NCI-H2081 (cell line): ENCODE data around the gene PPM1A.

Experiments
- DNase-seq, 2 experiments: peaks; one replicate each; lab custom pipeline; 2025; lab: John Stamatoyannopoulos, UW

Gene PPM1A

DNA sequence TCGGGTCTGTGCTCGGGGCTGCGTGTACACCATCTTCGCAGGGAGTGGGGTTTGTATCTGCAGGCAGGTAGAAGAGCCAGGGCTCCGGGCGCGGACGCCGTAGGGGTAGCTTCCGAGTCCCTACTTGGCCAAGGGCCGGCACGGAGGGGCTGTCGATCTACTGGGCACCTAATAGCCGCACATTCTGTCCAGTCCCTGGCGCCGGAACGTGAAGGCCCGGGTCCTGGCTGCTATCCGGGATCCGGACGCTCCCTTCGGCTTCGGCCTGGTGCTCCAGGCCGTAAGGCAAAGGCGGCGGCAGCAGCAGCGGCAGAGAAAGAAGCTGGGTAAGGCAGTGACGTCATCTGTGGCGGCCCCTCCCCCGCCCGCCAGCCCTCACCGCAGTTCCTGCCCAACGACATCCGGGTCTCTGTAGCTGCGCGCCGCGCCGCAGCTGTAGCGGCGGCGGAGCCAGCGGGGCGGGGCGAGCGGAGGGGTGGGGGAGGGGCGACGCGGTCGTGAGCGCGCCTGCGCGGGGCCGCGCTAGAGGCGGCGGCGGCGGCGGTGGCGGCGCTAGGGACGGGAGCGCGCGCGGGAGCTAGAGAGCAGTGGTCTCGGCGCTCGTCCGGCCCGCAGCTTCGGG, at the start of gene PPM1A:
PPM1A (plus strand) TSS at position 525 of the 622 bp plus-strand sequence. CDS start 33,483 bp downstream, outside the sequence.
- DNase-seq, result peak; percentile 92 to 95

DNA sequence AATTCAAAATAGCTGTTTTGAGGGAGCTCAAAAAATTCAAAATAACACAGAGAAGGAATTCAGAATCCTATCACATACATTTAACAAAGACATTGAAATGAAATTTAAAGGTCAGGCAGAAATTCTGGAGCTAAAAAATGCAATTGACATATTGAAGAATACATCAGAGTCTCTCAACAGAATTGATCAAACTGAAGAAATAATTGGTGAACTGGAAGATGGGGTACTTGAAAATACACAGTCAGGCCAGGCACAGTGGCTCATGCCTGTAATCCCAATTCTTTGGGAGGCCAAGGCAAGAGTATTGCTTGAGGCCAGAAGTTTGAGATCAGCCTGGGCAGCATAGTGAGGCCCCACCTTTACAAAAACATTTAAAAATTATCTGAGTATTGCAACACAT, 49.7 kb upstream of the PPM1A start:
- no peak for DNase-seq

DNA sequence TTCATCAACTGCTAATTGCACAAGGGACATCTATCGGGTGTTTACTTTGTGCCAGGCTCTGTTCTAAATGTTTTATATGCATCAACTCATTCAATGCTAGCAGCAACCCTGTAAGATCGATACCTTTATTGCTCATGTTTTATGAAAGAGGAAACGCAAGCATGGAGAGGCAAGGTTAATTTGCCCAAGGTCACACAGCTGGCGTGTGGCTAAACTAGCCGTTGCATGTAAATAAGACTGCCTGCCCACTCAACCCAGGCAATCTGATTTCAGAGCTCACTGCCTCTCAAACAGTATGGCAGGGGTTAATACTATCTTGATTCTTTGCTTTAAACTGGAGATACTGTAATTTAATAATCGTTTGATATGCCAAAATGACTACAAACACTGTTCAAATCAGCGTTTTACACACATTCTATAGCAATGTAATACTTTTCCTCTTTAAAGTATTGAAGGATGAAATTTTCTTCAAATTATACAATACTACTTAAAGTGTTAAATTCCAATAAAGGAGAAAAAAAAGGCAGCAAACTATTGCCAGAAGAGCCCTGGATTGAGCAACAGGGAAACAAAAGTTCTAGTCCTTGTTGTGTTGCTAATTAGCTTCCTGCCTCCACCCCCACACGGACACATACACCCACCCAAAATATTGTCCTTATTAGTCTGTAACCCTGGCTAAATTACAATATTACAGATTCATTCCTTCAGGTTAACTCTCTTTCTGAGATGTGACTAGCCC, 44.7 kb upstream of the PPM1A start:
- no peak for DNase-seq

DNA sequence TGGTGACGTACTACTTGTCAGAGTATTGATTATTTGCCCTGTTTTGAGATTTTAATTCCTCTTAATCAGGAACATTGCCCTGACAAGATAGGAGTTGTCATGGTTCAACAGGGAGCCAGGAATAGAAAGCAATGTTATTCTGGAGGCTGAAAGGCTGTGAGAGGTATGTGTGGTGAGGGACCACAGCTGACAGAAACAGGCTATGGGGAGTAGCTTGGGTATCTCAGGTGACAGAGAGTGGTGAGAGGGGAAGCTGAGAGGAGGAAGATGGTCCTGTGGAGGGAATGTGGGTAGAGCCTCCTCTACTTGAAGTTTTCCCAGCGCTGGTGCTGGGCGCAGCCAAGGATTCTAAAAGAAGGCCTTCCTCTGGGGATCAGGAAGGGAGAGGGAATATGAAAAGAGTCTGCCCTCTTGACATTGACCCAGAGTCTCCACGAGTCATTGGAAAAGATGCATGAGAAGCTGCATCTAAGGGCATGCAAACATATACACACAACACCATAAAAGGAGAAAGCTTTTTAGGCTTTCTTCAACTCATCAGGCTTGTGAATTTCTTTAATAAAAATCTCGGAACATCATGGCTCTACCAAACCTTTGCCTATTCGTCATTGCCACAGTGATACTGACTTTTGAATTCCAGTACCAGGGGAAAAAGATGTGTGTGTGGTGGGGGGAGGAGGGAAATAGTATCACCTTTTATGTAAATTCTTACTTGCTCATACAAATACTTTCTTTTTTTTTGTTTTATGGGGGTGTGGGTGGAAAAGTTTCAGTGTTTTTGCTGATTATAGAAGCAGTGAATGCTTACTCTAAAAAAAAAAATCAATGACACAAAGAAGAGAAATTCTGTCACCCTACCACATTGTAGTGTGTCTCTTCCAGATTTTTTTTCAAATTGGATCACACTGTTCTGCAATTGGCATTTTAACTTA, 43.9 kb upstream of the PPM1A start:
- DNase-seq, result no peak

DNA sequence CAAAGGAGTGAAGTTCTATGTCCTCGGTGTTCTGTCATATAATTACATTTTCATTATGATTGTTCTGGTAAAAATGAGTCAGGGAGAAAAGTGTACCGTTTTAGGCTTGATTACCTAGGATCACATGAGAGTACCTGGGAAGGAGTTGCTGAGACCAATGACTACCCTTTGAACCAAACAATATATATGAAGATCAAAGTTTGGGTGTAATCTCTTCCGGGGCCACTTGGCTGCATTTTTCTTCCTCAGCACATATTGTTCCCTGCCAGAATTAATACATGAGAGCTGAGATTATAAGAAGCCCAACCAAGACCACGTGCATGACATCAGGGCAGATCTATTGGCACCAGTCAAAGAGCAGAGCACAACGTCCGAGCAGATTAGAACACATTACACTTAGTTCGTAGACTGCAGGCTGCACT, 42.8 kb upstream of the PPM1A start:
- DNase-seq, result no peak

DNA sequence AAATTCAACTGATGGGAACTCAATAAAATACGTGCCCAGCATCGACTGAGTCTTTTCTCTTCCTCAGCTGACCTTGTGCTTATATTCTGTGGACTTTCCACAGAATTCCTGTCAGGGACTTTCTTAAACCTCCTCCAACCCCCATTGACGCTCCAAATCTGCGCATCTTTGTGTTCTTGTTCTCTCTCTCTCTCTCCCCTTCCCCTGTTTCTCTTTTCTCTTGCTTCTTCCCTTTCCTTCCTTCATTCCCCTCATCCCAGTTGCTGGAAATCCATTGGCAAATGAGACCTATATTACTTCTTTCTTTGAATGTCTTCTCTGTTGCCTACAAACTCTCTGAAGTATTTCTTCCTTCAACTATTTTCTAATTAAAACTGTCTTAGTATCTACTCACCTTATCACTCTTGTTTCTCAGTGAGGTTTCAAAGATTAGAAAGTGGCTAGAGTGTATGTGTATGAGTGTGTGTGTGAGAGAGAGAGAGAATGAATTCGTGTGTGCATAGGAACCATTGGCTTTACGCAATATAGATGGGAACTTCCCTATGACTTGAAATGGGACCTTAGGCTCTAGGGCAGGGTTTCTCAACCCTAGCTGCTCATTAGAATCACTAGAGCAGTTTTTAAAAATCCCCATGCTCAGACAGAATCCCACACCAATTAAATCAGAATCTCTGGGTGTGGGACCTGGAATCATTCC, 42.0 kb upstream of the PPM1A start:
- no peak for DNase-seq

DNA sequence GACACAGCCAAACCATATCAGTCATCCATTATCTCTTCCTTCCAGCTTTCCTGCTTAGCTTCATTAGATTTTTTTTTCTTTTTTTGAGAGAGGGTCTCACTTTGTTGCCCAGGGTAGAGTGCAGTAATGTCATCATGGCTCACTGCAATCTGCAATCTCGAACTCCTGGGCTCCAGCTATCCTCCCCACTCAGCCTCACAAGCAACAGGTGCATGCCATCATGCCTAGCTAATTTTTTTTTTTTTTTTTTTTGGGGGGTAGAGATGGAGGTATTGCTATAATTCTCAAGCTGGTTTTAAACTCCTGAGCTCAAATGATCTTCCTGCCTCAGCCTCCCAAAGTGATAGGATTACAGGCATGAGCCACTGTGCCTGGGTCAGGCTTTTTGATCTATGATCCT, 38.3 kb upstream of the PPM1A start:
- DNase-seq, result no peak

DNA sequence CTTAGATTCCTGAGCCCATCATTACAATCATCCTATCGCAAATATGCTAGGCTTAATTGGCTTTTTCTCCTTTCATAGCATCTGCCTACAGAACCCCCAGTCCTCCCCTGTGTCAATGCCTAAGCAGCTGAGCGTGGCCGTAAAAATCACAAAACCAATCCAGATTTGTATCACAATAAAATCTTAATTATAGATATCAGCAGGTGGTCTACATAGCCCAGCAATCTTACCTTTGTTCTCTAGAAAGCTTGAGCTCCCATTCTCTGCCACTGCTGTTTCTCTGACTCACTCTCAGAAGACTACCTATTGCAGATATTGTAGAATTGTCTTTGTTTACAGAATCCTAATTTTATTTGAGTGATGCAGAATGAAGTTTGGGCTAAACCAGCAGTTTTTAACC, 37.9 kb upstream of the PPM1A start:
- DNase-seq, result peak; percentile 5 to 35

DNA sequence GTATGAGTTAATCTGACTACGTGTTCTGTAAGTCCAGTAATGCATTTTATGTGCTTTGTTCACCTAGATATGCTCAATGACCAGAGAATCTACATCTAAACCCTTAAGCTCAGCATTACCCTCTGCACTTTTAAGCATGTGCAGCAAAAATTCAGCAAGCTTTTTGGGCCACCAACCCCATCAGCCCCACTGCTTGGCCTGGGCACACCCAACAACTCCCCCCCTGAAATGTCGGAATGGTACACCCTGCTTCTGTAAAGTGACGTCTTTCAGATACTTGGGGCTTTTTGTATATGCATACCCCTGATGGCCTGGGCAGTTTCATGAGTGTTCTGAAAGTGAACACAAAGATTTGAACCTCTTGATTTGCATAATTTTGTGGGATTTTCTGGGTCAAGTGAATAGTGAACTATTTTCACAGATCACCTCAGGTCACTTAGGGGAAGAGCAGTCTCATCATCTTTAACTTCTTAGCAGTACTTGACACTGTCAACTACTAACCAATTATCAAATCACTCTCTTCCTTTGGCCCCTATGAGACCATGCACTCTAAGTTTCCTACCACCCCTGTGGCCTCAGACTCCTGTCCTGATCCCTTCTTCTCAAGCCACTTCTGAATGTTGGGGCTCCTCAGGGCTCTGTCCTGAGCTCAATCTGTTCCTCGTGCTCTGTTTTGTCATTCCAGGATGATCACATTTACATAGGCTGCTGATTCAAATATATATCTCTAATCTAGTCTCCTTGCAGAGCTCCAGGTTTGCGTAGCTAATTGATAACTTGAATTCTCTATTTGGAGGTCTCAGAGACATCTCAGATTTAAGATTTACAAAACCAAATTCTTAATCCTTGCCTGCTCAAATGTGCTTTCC, 36.3 kb upstream of the PPM1A start:
- DNase-seq, result no peak

DNA sequence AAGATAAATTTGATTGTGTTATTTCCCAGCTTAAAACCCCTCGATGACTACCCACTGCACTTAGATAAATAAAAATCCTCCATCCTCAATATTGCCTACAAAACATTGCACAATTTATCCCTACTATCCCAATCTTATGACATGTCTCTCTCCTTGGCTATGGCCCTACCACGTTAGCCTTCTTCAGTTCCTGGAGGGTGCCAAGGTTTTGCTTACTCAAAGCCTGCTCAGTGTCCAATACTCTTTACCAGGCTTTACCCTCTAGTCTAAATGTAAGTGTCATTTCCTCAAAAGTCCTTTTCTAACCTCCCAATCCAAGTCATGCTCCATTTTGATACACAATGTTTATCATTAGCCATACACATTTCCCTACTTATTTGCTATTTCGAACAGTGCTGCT, 35.0 kb upstream of the PPM1A start:
- DNase-seq, result no peak

DNA sequence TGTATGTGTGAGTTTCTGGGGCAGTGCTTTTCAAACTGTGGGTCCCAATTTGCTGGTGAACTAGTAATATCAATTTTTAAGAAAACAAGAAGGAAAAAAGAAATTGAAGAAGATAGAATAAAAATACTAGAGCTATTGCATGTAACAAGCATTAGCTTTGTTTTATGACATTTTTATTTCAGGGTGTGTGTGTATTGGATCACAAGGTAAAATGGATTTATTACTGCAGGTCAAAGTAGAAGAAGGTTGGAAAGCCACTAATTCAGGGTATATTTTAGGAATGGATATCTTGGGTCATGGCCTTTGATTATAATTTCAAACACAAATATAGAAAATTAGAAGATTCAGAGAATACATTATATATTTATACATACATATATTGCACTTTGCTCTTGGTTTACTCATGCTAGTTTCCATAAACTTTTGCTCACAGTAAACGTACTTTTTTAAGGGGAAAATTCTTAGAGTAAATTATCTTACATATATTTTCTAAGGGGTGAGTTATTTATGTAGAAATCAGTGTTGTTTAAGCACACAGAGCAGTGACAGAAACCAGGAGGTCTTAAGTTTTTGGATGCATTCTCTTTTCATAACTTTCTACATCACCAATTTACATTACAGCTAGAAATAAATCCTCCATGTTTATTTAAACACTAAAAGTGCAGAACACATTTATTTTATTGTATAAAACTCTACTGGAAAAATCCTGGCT, 34.5 kb upstream of the PPM1A start:
- no peak for DNase-seq

DNA sequence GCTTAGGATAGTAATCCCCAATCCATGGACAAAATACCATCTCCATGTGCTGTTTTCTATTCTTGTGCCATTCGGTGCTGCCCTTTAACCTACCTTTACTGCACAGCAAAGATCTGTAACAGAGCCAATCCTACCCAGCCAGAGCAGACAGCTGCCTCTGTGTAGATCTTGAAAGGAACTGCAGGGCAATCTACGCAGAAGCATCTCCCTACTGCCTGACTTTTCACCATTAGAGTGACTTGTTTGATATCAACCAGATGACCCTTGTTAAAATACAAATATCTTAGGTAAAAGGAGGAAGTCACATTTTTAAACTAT, 33.9 kb upstream of the PPM1A start:
- DNase-seq, result no peak

DNA sequence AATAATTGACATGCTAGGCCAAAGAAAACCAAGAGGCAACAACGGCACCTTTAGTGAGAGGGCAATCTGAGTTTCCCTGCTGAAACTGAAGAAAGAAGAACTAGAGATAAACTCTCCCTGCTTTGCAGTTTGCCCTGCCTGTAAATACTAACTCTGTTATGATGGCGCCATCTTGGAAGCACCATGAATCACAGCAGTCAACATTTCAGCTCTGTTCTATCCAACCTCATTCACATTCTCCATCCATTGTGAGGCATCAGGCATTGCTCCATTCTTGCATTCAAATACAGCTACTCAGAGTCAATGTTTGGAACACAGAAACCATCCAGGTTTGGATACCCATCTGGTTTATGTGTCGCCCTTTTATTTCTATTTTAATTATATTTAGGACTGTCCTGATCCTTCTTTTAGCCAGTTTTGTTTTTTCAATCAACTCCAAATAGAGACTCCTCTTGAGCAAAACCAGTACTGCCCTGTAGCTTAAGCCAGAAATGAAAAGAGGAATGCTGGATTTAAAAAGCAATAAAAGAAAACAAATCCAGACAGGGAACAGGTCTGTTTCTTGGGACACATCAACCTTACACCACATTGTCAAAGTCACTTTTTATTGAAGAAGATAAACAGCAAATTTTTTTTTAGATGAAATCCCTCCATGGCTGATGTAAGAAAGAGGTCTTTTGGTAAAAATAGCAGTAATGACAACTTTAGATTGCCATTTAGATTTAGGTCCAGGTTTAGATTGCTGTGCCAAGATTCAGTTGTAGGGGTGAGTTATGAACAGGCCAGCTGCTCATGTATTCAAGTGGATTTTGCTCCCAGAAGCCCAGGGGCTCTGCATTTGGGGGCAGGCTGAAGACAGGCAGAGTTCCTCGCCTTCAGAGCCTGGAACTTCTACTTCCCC, 33.3 kb upstream of the PPM1A start:
- DNase-seq, result no peak

DNA sequence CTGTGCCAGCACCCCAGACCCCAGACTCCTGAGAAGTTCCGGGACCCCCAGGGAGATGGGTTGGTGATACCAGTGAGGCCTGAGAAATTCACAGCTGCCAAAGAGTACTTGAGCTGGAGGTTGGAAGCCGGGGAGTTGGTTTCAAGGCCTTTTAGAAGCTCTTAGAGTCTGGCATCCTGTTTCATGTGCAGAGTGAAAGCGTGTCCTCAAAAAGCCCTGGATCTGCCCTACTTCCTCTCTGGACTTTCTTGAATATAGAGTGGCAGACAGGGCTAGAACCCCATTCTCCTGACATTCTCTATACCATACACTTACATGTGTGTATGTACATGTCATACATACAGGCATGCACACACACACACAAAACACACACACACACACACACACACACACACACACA, 31.3 kb upstream of the PPM1A start:
- no peak for DNase-seq

DNA sequence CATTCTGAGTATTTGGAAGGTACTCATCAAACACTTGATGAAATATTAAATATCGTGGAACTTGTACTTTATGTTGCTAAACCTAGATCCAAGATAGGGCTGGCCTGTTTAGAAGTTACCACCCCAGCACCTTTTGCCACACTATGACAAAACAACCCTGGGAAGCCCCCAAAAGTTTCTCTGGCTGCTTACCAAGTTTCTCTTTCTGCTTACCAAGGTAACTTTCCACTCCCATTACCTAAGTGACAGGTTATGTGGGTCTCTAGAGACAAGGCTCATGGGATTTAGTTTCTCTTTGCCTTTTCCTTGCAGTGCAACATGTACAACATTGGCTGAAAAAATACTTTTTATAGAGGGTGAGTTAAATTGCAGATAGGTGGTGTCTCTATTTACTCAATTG, 28.9 kb upstream of the PPM1A start:
- DNase-seq, result no peak

DNA sequence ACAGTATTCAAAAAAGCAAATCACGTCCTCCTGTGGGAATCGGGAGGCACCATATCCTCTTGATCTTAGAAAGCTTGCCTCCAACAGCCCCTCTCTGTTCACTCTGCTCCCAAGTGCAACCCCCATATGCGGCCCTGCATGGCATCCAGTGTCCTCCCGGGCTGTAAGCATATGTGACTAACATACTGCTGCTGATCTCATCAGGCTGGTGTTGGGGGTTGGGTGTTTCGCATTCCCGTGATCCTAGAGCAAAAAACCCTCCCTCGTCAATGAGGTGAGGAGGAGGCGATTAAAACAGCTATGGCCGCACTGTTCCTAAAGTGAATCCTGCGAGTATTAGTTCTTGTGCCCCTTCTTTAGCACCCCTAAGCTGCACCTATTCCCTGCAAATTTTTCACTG, 28.1 kb upstream of the PPM1A start:
- DNase-seq, result no peak

DNA sequence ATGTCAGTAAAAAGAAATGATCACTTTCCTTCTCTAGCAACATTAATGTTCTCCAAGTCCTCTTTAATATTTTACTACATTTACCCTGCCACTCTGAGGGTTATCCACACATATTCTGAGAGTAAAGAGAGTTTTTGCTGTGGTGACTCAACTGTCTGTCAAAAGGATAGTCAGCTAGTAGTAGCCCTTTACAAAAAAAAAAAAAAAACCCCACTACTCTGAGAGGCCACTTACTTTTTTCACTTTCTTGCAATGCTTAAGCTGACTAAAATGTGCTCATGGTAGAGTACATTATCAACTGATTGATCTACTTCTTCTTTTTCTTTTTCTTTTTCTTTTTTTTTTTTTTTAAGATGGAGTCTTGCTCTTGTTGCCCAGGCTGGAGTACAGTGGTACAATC, 27.6 kb upstream of the PPM1A start:
- no peak for DNase-seq

DNA sequence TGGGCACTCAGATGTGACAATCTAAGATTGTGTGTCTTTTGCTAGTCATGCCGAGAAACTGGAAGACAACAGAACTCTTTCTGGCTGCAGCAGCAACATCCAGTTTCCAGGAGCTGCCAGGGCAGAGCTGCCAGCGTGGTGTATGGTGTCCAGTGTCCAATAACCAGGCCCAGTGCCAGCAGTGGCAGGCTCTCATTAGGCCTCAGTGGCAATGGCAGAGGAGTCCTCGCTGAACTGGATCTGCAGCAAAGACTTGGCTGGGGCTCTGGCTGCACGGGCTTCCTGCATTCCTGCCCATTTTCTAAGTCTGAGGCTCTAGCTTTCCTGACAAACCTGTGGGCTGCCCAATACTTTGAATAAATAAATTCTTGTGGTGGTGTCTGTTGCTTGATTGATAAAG, 26.2 kb upstream of the PPM1A start:
- no peak for DNase-seq

DNA sequence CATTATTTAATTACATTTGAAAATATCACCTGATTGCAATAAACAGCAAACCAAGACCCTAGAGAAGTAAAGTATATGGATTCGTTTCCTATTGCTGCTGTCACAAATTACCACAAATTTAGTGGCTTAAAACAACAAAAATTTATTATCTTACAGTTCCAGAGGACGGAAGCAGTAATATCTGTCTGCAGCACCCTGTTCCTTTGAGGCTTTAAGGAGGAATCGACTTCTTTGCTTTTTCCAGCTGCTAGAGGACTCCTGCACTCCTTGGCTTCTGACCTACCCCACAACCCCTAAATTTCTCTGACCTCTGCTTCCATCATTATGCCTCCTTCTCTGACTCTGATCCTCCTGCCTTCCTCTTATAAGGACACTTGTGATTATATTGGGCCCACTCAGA, 23.8 kb upstream of the PPM1A start:
- DNase-seq, result no peak

DNA sequence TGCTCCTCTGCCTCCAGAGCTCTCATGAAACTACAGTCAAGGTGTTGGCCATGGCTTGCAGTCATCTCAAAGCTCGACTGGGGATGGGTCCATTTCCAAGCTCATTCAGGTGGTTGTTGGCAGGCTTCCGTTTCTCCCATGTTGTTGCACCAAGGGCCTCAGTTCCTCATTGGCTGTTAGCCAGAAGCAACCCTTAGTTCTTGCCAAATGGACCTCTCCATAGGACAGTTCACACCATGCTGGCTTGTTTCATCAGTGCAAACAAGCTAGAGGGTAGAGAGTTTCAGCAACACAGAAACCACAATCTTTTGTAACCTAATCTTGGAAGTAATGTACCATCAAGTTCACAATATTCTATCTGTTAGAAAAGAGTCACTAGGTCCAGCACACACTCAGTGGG, 22.7 kb upstream of the PPM1A start:
- no peak for DNase-seq
